ENCODE measurements around the gene CIITA.

The CIITA gene

DNA sequence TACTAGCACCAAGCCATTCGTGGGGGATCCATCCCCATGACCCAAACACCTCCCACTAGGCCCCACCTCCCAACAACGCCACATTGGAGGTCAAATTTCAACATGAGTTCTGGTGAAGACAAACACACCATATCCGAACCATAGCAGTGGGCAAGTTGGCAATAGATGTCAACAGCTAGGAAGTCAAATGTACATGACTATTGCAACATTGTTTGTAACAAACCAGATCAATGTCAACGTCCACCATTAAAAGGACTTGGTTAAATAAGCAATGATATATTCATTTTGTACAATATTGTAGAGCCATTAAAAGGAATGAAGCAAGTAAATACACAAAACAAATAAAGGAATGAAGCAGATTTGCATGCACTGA lies 26.5 kb upstream of the CIITA start:
- DNase-seq, result no peak

GRCh38 chr16:10851512-10851911 lies 25.5 kb upstream of the CIITA start:
- no peak for DNase-seq

- DNase-seq, result no peak
Measured at GRCh38 chr16:10852286-10852685, 24.7 kb upstream of the CIITA start.

GRCh38 chr16:10852948-10853347 lies 24.1 kb upstream of the CIITA start:
- no peak for DNase-seq

- no peak for DNase-seq
Measured at GRCh38 chr16:10856042-10856441, 21.0 kb upstream of the CIITA start.

DNA sequence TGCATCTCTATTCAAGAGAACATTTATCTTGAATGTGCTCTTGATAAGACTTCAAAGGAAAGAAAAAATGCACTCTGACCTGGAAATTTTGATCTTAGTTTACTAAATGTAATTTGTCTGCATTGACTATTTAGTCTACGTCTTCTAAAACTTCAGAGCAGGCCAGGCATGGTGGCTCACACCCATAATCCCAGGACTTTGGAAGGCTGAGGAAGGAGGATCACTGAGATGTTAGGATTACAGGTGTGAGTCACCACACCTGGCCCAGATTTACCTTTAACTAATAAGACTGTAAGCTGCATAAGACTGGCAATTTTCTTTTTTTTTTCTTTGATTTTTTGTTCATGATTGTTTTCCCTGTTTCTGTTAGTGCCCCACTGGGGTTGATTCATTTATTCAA lies 18.8 kb upstream of the CIITA start:
- DNase-seq, result no peak

DNA sequence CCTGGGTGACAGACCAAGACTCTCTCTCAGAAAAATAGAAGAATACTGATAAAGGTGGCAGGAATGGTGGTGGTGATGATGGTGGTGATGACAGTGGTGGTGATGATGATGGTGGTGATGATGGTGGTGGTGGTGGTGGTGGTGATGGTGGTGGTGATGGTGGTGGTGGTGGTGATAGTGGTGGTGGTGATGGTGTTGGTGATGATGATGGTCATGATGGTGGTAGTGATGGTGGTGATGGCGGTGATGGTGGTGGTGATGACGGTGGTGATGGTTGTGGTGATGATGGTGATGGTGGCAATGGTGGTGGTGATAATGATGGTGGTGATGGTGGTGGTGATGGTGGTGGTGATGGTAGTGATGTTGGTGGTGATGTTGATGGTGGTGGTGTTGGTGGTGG lies 18.0 kb upstream of the CIITA start:
- no peak for DNase-seq

- no peak for DNase-seq
Measured at GRCh38 chr16:10859658-10860057, 17.3 kb upstream of the CIITA start.

GRCh38 chr16:10862438-10862837 lies 14.6 kb upstream of the CIITA start:
- DNase-seq, result no peak

- DNase-seq, result no peak
Measured at GRCh38 chr16:10865991-10866966, 10.7 kb upstream of the CIITA start.

DNA sequence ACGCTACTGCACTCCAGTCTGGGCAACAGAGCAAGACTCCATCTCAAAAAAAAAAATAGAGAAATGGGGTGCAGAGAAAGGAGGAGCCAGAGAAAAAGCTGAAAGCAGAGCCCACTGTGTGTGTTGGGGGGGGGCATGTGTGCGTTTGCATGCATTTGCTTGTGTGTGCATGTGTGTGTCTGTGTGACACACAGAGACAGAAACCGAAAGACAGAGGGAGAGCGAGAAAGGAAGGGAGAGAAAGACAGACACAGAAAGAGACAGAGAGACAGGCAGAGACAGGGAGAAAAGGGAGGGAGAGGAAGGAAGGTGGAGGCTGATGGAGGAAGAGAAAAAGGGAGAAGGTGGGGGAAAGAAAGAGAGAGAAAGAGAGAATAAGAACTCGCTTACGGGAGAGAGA lies 9.8 kb upstream of the CIITA start:
- DNase-seq, result no peak

GRCh38 chr16:10868104-10868595 lies 8.9 kb upstream of the CIITA start:
- no peak for DNase-seq

DNA sequence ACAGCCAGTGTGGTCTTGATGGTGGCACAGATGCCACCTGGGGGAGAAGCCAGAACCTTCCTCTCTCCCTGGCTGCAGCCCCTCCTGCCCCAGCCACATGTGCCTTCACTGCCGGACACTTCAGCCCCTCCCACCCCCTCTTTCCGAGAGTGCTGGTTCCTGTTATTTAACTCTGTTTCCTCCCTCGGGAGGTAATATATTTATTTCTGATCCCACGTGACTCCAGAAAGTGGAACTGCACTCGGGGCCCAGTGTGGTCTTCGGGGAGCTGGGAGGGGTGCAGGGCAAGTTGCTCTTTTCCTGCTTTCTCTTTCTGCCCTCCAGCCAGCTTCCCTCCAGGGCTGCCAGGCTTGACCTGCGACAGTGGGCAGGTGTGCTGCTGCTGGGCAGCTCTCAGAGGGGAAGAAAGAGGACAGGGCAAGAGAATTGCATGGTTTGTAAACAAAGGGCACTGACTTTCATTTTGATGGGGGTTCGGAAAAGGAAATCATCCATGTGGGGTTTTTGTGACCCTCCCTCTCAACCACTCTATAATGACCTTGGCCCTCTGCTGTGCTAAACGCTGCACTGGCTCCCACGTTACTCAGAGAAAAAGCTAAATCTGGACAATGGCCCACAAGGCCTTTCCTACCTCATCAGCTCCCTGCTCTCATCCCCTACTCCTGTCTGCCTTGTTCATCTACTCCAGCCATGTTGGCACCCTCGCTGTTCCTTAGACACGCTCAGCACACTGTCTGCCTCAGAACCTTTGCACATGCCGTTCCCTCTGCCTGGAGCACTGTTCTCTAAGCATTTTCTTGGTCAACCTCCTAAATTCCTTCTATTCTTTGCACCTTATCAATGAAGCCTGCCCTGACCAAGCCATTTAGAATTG lies 8.2 kb upstream of the CIITA start:
- no peak for DNase-seq

- DNase-seq, result no peak
Measured at GRCh38 chr16:10870137-10870776, 6.7 kb upstream of the CIITA start.

DNA sequence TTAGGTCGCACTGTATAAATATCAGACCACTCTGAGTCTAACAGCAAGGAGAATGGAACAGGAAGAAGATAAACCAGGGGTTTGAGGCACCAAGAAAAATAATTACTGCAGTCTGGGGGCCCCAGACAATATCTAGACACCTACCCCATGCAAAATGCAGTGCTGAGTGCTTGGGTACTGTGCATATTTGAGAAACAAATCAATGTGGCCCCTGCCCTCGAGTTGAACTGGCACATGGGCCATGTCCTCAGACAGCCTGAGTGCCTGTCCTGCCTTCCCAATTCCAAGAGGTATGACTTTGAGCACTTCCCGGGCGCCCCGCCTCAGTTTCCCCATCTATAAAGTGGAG lies 6.2 kb upstream of the CIITA start:
- no peak for DNase-seq

- DNase-seq, result peak; percentile 33
Measured at GRCh38 chr16:10871157-10871991, 5.6 kb upstream of the CIITA start.

DNA sequence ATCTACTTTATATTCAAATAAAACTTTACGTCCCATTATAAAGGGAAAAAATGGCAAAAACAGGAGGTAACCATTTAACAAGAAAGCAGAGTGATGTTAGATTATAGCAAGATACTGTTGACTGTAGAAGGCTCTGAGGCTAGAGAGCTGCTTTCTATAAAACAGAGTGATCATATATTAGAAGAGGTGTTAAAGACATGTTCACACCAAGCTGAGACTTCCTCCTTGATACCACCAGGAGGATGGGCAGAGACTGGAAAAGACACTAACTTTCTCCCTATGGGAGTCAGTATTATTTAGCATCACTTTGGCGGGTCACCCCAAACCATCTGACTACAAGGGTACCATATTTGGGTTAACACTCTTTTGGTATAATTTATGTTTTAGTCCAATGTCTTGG lies 687 bp upstream of the CIITA start:
- no peak for DNase-seq

GRCh38 chr16:10877472-10877946 lies 507 bp downstream of the CIITA start:
- DNase-seq, result no peak

GRCh38 chr16:10878328-10878643 lies 1.3 kb downstream of the CIITA start:
- DNase-seq, result no peak

- DNase-seq, result no peak
Measured at GRCh38 chr16:10878644-10879501, 1.9 kb downstream of the CIITA start.

Data from activated gamma-delta T cell treated with Interleukin-2 at 50 U/mL for 16 hours (primary cell).